Parathyroid adenoma (tissue), 2 donors: ENCODE measurements around the gene RDH11.
A peak's percentile ranks its signal among the peaks of the same experiment; 100 is the strongest.

ENCODE experiments used
- H2AFZ ChIP-seq: fragments of 300-600 bp; sonication (generic); one replicate; pipeline ENCODE4 v1.7.0; 2017; ENCODE audit warnings: antibody characterized with exemption, mild to moderate bottlenecking
- H3K27ac ChIP-seq: fragments of 300-600 bp; sonication (generic); one replicate; pipeline ENCODE4 v1.7.0; 2017
- H3K27me3 ChIP-seq: fragments of 300-600 bp; sonication (generic); one replicate; pipeline ENCODE4 v1.7.0; 2017; ENCODE audit warnings: low read length; ENCODE audit not compliant: control insufficient read depth, insufficient read depth
- H3K36me3 ChIP-seq: fragments of 300-600 bp; sonication (generic); one replicate; pipeline ENCODE4 v1.7.0; 2017; ENCODE audit warnings: low read length; ENCODE audit not compliant: control insufficient read depth, insufficient read depth
- H3K4me1 ChIP-seq: fragments of 300-600 bp; sonication (generic); one replicate; pipeline ENCODE4 v1.7.0; 2017; ENCODE audit warnings: control low read depth
- H3K4me2 ChIP-seq: fragments of 300-600 bp; sonication (generic); one replicate; pipeline ENCODE4 v1.7.0; 2017; ENCODE audit warnings: low read length
- H3K4me3 ChIP-seq: fragments of 300-600 bp; sonication (generic); one replicate; pipeline ENCODE4 v1.7.0; 2017; ENCODE audit warnings: low read depth, low read length
- H3K79me2 ChIP-seq: fragments of 300-600 bp; sonication (generic); one replicate; pipeline ENCODE4 v1.7.0; 2017; ENCODE audit warnings: control low read depth
- H3K9ac ChIP-seq: fragments of 300-600 bp; sonication (generic); one replicate; pipeline ENCODE4 v1.7.0; 2017; ENCODE audit warnings: mild to moderate bottlenecking
- H3K9me3 ChIP-seq: fragments of 300-600 bp; sonication (generic); one replicate; pipeline ENCODE4 v1.7.0; 2017; ENCODE audit warnings: low read length; ENCODE audit not compliant: control insufficient read depth
- TF ChIP-seq, protein P1 (sequence below): fragments of 300-600 bp; sonication (generic); IDR thresholded peaks from one replicate; pipeline ENCODE4 v1.7.0; 2017; ENCODE audit warnings: antibody characterized with exemption, mild to moderate bottlenecking
- donor health status: primary hyperparathyroidism.

RDH11 gene

DNA sequence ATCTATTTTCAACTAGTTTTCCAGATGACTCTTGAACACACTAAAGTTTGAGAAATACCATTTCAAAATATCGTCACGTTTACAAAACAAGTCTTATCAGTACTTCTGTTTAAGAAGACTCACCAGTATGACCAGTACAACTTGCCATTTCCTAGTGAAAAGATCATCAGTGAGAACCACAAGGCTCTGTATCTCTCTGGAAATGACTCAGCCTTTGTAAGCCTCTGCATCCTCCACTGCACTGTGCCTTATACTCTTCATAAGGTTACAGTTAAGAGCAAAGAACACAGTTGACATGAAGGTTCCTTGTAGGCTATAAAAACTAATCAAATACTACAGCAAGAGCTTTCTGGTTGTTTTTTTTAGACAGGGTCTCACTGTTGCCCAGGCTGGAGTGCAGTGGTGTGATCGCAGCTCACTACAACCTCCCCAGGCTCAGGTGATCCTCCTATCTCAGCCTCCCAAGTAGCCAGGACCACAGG is 15.4 kb downstream of the RDH11 start:
- no peaks in the 10 kb centered on the region for H3K36me3 ChIP-seq
- no peak overlapping the region for H3K9ac ChIP-seq
- TF ChIP-seq, protein P1, sequence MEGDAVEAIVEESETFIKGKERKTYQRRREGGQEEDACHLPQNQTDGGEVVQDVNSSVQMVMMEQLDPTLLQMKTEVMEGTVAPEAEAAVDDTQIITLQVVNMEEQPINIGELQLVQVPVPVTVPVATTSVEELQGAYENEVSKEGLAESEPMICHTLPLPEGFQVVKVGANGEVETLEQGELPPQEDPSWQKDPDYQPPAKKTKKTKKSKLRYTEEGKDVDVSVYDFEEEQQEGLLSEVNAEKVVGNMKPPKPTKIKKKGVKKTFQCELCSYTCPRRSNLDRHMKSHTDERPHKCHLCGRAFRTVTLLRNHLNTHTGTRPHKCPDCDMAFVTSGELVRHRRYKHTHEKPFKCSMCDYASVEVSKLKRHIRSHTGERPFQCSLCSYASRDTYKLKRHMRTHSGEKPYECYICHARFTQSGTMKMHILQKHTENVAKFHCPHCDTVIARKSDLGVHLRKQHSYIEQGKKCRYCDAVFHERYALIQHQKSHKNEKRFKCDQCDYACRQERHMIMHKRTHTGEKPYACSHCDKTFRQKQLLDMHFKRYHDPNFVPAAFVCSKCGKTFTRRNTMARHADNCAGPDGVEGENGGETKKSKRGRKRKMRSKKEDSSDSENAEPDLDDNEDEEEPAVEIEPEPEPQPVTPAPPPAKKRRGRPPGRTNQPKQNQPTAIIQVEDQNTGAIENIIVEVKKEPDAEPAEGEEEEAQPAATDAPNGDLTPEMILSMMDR, result no peak
- no peaks in the 10 kb centered on the region for H3K4me1 ChIP-seq
- H3K4me2 ChIP-seq, result no peak overlapping the region
- H3K27ac ChIP-seq, result no peak overlapping the region
- H3K79me2 ChIP-seq, result no peaks in the 10 kb centered on the region
- no peaks in the 10 kb centered on the region for H3K27me3 ChIP-seq
- no peak overlapping the region for H2AFZ ChIP-seq
- no peak overlapping the region for H3K4me3 ChIP-seq
- H3K9me3 ChIP-seq, result no peaks in the 10 kb centered on the region

DNA sequence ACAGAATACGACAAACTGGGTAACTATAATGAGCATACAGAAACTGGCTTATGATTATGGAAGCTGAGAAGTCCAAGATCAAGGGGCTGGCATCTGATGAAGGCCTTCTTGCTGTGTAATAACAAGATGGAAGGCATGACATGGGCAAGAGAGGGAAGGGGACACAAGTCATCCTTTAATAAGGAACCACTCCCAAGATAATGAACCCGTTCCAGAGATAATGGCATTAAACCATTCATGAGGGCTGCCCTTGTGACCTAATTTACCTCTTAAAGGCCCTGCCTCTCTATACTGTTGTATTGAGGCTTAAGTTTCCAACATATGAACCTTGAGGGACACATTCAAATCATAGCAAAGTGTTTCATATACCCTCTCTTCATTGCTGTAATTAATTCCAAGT is 16.6 kb downstream of the RDH11 start:
- Histone ChIP-seq H2AFZ (no peak overlapping the region), H3K9ac (no peak overlapping the region), H3K79me2 (no peaks in the 10 kb centered on the region), H3K27ac (no peak overlapping the region), H3K4me3 (no peak overlapping the region), H3K4me2 (no peak overlapping the region), H3K27me3 (no peaks in the 10 kb centered on the region), H3K4me1 (no peaks in the 10 kb centered on the region), H3K9me3 (no peaks in the 10 kb centered on the region), H3K36me3 (no peaks in the 10 kb centered on the region)
- TF ChIP-seq, protein P1, result no peak

DNA sequence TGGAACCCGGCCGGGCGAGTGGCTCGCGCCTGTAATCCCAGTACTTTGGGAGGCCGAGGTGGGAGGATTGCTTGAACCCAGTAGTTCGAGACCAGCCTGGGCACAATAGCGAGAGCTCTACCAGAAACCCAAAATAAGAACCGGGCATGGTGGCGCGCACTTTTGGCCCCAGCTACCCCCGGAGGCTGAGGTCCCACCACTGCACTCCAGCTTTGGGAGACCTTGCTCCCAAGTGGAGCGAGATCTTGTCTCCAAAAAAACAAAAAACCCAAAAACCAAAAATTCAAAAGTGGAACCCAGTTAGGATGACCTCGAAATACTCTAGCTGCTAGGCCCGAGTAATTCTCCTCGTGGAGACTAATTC is 20.4 kb downstream of the RDH11 start:
- Histone ChIP-seq H3K36me3 (no peaks in the 10 kb centered on the region), H2AFZ (peak overlapping the region; percentile 91), H3K79me2 (peaks cover 36% of the 10 kb centered on the region), H3K27ac (peak overlapping the region; percentile 98), H3K4me2 (peak overlapping the region; percentile 100), H3K27me3 (no peaks in the 10 kb centered on the region), H3K4me1 (peaks cover 14% of the 10 kb centered on the region), H3K9ac (peak overlapping the region; percentile 78), H3K9me3 (no peaks in the 10 kb centered on the region), H3K4me3 (peak overlapping the region; percentile 99)
- TF ChIP-seq, protein P1, result no peak

DNA sequence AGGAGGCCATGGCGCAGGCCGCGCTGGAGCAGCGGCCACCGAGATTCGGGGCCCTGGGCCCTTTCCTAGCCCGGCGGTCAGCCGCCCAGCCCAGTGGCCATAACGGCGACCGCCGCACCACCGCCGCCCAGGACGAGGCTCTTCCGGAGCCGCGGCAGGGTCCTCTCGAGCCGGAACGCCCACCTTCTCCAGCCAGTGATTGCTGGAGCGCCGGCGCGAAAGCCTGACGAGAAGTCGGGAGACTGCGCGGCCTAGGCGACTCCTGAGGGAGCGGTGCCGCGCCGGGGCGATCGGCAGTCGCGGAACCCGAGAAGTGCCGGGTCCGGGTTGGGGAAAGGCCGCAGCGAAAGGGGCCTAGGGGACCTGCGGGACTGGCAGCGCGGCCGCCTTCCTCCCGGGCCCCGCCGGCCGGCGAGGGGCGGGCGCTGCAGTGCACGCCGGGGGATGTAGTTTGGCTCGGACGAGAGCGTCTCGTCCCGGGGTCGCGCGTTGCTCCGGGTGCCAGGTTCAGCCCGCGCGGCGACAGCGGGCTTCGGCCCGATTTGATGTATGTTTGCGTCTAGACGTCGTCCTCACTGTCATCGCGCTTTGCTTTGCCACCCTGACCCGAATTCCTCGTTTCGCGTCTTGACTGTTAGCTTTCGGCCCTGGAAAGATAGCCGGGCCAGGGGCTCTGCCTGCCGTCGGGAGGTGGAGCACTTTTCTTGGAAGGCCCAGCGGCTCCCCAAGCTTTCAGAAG is 20.9 kb downstream of the RDH11 start, which contains the start of gene VTI1B:
TSS of gene VTI1B (minus strand) at position 153 of the 739 bp plus-strand sequence. CDS start at position 10, 143 bp downstream.
- Histone ChIP-seq H3K9me3 (no peaks in the 10 kb centered on the region), H3K4me3 (peak within 1 kb of the TSS; percentile 99), H3K79me2 (peaks cover 39% of the 10 kb centered on the region), H2AFZ (peak within 1 kb of the TSS; percentile 91), H3K4me2 (peak within 1 kb of the TSS; percentile 100), H3K9ac (peak within 1 kb of the TSS; percentile 78), H3K4me1 (peaks cover 14% of the 10 kb centered on the region), H3K36me3 (no peaks in the 10 kb centered on the region), H3K27me3 (no peaks in the 10 kb centered on the region), H3K27ac (peak within 1 kb of the TSS; percentile 98)
- TF ChIP-seq, protein P1, result no peak

- H3K9ac ChIP-seq, result peak overlapping the region; percentile 78
- no peaks in the 10 kb centered on the region for H3K27me3 ChIP-seq
- H3K9me3 ChIP-seq, result no peaks in the 10 kb centered on the region
- peak overlapping the region; percentile 99 for H3K4me3 ChIP-seq
- TF ChIP-seq, protein P1, result peak; percentile 24
- H3K4me2 ChIP-seq, result peak overlapping the region; percentile 100
- peak overlapping the region; percentile 91 for H2AFZ ChIP-seq
- H3K36me3 ChIP-seq, result no peaks in the 10 kb centered on the region
- peaks cover 42% of the 10 kb centered on the region for H3K79me2 ChIP-seq
- H3K4me1 ChIP-seq, result peaks cover 14% of the 10 kb centered on the region
- peak overlapping the region; percentile 98 for H3K27ac ChIP-seq
Measured at GRCh38 chr14:67674139-67674479, 21.5 kb downstream of the RDH11 start.
